HG03039 (cell line): Measurements from ENCODE around the gene EAF1.
"Not testable (repeated sequence)": the region's sequence is repeated elsewhere in the genome, so short reads cannot be mapped to it uniquely, and the experiment has no call there.

Source experiments
- ATAC-seq: cut with Tn5 transposase; IDR thresholded peaks from one replicate; pipeline ENCODE4 v1.9.1; 2021; ENCODE audit warnings: mild to moderate bottlenecking, moderate library complexity; ENCODE audit not compliant: unreplicated experiment

Gene EAF1

DNA sequence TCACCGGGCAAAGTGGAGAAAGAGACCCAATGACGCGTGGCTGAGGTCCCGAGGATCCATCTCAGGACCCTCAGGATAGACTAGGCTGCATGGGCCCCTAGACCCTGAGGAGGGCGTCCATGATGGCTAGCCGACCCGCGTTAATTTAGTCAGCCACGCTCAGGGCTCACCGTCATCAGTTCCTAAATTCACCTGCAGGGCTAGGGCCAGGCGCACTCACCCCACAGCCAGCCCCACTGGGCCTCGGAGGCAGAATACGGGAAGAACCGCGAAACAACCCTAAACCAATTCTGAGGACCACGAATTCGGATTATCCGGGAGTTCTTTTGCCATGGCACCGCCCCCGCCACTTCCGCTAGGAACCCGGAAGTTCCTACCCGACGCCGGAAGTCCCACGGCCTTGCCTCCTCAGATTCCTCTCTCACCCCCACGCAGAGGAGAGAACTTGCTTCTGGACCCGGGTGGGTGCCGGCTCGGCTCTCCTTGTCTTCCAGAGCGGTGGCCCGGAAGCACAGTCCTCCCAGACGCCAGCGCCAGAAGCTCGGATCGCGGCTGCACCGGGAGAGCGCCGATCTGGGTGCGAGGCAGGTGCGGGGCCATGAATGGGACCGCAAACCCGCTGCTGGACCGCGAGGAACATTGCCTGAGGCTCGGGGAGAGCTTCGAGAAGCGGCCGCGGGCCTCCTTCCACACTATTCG lies at the start of gene EAF1, which contains the start of gene METTL6:
EAF1 (plus strand) TSS at position 417 of the 699 bp plus-strand sequence; CDS start at position 599, 182 bp downstream.
METTL6 (minus strand) TSS at position 363 of the 699 bp plus-strand sequence. CDS start 1,033 bp downstream, outside the sequence.
- ATAC-seq = peak; percentile 86

DNA sequence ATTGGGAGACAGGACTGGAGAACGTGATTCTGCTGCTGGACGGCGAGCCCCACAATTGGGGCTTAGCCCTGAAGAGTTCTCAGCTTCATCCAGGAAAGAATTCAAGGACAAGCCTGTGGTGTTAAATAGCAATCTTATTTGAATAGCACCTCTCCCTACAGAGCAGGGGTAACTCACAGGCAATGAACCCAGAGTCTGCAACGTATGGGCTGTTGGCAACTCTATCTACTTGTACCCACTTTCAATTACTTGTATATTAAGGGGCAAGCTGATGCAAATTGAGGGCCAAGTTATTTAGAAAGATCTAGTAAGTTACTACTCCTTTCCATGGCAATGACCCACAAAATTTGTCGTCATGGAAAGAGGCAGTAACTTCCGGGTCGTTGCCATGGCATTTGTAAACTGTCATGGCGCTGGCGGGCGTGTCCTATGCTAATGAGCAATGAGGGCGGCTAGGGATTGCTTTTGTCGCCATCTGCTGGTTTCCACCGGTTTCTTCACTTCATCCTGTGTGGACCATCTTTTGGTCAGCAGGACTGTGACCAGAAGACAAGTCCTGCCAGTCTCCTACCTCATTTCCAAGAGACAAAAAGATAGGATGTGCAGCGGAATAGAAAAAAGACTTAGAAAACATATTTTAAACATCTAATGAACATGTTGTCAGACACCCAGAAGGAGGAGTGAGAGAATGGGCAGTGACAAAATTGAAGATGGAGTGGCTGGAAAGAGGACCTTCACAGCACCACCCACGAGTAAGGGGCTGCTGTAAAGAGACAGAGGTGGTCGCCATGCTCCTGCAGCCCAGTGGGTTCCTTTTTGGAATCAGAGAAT lies 49.2 kb upstream of the EAF1 start:
- peak; percentile 81 for ATAC-seq

DNA sequence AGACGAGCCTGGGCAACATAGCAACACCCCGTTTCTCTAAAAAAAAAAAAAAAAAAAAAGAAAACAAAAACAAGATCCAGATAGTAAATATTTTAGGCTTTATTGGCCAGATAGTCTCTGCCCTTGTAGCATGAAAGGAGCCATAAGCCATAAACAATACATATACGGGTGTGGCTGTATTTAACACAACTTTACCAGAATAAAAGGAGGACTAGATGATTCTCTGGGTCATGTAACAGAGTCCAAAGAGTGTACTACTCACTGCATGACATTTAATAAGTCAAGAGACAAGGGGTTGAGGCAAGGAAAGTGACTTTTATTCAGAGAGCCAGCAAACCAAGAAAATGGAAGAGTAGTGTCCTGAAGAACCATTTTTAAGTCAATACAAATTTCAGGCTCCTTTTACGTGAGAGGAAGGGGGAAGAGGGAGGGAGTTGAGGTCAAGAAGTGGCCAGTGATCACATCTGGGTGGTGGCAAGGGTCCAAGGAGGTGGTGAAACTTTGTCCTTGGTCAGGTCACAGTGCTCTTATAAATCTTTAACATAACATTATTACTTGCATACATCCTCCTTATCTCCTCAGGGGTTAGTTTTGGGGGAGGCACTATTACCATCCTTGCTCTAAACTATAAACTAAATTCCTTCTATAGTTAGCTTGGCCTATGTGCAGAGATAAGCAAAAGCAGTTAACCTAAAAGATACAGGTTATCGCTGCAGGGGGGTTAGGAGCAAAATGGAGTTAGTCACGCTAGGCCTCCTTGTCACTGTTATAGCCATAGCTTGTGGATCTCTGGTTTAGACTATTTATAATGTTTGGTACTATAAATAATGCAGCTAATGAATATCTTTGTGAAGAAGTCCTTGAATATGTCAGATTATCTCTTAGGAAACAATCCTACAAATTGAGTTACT lies 46.2 kb upstream of the EAF1 start:
- no peak for ATAC-seq

DNA sequence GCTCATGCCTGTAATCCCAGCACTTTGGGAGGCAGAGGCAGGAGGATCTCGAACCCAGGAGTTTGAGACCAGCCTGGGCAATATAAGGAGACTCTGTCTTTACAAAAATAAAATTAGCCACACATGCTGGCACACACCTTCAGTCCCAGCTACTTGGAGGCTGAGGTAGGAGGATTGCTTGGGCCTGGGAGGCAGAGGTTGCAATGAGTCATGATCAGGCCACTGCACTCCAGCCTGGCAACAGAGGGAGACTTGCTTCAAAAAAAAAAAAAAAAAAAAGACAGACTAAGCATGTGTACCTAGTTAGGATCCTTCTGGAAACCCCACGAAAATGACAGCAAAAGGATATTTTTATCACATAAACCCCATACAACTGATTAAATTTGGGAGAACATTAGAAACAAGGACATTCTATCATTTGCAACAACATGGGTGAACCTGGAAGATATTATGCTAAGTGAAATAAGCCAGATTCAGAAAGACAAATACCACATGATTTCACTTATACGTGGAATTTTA lies 44.9 kb upstream of the EAF1 start:
- ATAC-seq = no peak

DNA sequence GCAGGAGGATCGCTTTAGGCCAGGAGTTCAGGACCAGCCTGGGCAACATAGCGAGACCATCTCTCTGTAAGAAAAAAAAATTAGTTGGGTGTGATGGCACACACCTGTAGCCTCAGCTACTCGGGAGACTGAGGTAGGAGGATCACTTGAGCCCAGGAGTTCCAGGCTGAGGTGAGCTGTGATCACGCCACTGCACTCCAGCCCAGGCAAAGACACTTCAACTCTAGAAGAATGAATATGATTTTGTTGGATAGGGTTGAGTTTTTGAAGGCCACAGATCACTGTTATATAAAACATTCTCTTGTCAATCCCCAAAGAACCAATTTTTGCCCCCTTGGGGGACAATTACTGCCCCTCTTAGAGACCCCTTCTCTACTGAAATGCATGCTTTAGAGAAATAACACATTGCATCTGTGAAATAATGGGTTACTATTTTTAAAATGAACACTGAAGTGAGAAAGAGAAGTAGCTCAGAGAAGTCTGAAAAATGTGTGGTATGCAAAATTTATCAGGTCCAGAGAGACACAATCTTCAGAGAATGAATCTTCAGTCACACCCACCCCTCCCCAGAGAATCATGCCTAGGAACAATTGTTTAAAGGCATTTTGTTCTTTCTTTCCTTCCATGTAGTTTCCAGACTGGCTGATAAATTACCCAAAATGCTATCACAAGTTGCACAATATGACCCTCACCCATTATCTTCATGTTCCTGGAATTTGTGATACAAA lies 42.7 kb upstream of the EAF1 start:
- ATAC-seq = peak; percentile 63

DNA sequence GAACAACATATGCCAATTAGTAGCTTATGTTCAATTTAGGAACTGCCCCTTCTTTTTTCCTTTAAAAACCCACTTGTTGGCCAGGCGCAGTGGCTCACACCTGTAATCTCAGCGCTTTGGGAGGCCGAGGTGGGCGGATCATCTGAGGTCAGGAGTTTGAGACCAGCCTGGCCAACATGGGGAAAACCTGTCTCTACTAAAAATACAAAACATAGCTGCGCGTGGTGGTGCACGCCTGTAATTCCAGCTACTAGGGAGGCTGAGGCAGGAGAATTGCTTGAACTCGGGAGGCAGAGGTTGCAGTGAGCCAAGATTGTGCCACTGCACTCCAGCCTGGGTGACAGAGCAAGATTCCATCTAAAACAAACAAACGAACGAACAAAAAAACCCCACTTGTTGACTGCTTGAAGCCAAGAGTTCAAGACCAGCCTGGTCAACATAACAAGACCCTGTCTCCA lies 42.1 kb upstream of the EAF1 start:
- not testable (repeated sequence) for ATAC-seq

DNA sequence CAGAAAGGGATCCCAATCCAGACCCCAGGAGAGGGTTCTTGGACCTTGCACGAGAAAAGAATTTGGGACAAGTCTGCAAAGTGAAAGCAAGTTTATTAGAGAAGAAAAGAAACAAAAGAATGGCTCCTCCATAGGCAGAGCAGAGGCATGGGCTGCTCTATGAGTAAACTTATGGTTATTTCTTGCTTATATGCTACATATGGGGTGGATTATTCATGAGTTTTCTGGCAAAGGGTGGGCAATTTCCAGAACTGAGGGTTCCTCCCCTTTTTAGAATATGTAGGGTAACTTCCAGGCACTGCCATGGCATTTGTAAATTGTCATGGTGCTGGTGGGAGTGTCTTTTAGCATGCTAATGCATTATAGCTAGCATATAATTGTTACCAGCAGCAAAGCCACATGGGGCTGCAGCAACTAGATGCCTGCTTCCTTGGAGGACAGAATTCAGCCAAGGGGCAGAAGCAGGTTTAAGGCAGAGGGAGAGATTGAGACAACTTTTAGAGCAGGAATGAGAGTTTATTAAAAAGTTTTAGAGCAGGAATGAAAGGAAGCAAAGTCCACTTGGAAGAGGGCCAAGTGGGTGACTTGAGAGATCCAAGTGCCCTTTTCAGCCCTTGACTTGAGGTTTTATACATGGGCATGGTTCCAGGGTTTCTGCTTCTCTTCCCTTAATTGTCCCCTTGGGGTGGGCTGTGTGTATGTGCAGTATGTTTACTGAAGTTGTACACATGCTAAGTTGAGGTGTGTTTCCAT lies 41.3 kb upstream of the EAF1 start:
- ATAC-seq = no peak

DNA sequence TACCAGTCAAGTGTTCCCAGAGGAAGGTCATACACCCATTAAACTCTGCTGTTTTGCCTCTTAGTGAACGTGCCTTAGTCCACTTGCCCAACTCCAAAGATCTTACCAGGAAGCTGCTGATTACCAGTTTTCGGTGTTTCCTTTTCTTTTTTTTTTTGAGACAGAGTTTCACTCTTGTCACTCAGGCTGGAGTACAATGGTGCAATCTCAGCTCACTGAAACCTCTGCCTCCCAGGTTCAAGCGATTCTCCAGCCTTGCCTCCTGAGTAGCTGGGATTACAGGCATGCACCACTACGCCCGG lies 40.8 kb upstream of the EAF1 start:
- ATAC-seq = not testable (repeated sequence)

DNA sequence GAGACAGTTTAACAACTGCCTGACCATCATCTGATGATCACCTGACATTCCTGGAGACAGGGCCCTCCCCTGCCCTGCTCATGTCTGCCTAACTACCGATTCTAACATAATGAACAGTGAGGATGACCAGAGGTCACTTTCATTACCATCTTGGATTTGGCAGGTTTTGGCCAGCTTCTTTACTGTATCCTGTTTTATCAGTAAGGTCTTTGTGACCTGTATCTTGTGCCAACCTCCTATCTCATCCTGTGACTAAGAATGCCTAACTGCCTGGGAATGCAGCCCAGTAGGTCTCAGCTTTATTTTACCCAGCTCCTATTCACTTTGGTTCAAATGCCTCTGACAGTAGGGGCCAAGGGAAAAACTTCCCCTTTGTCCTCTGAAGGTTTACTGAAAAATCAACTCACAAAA lies 40.2 kb upstream of the EAF1 start:
- no peak for ATAC-seq

DNA sequence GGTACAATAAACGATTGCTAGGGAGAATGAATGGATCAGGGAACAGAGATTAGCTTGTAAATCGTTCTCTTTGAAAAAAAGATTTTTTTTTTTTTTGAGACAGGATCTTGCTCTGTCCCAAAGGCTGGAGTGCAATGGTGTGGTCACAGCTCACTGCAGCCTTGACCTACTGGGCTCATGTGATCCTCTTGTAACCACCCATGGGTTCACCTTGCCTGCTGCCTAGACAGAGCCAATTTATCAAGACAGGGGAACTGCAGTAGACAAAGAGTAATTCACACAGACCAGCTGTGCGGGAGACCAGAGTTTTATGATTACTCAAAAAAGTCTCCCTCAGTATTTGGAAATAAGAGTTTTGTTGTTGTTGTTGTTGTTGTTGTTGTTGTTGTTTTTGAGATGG lies 39.7 kb upstream of the EAF1 start:
- no peak for ATAC-seq

DNA sequence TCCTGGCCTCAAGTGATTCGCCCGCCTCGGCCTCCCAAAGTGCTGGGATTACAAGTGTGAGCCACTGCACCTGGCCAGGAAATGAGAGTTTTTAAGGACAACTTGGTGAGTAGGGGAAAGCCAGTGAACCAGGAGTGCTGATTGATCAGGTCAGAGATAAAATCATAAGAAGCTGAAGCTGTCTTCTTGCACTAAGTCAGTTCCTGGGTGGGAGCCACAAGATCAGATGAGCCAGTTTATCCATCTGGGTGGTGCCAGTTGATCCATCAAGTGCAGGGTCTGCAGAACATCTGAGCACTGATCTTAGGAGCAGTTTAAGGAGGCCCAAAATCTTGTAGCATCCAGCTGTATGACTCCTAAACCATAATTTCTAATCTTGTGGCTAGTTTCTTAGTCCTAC lies 39.1 kb upstream of the EAF1 start:
- not testable (repeated sequence) for ATAC-seq

DNA sequence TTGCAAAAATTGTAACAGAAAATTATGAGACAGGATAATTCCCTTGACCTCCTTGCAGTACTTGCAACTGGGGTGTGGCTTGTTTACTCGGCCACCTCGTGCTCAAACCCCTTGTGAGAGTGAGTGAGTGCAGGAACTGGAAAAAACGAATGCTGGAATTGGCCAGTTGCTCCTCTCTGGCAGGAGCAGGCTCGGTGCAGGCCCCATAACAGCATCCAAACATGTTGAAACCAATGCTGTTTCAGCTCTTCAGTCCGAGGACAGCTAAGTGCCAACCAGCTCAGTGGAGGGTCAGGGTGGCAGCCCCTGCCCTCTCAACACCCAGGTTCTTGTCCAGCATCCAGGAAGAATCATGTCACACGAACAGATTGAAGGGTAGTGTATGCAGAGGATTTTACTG lies 36.9 kb upstream of the EAF1 start:
- ATAC-seq = no peak

DNA sequence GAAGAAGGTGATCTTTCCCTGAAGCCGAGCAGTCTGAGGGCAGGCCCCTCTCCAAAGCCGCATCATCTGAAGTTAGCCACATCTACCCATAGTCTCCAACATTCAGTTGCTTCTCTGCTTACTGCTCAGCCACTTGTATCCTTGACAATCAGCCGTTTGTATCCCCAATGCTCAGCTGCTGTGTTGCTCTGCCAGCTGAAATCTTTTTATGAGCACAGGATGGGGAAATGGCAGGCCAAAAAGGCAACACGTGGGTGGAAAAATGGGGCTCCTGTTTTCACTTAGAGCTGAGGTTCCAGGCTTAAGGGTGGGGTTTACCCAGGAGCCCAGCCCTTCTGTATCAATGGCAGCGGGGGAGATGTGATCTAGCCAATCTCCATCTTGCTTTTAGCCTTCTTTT lies 36.4 kb upstream of the EAF1 start:
- no peak for ATAC-seq

DNA sequence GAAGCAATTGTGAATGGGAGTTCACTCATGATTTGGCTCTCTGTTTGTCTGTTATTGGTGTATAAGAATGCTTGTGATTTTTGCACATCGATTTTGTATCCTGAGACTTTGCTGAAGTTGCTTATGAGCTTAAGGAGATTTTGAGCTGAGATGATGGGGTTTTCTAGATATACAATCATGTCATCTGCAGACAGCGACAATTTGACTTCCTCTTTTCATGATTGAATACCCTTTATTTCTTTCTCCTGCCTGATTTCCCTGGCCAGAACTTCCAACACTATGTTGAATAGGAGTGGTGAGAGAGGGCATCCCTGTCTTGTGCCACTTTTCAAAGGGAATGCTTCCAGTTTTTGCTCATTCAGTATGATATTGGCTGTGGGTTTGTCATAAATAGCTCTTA lies 34.1 kb upstream of the EAF1 start:
- ATAC-seq = not testable (repeated sequence)

DNA sequence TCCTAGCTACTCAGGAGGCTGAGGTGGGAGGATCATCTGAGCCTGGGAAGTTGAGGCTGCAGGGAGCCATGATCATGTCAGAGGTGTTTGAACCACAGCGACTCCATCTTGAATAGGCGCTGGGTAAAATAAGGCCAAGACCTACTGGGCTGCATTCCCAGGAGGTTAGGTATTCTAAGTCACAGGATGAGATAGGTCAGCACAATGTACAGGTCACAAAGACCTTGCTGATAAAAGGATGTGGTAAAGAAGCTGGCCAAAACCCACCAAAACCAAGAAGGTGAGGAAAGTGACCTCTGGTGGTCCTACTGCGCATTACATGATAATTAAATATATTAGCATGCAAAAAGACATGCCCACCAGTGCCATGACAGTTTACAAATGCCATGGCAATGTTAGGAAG lies 28.7 kb upstream of the EAF1 start:
- not testable (repeated sequence) for ATAC-seq

DNA sequence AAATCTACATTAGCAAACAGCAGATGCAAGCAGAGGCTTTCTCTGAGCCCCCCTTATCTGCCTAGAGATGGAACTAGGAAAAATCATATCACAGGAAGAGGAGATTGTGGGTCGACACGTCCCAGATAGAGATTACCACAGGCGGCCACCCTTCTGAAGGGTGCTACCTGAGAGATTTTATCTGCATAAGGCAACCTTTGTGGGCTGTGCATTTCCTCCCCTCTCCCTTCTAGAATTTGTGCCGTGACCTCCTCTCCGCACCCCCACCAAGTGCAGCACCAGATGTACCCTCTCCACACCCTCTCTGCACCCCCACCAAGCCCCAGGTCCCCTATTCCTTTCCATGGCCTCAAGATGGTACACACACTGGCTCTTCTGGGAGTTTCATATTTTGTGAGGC lies 27.4 kb upstream of the EAF1 start:
- ATAC-seq = no peak

DNA sequence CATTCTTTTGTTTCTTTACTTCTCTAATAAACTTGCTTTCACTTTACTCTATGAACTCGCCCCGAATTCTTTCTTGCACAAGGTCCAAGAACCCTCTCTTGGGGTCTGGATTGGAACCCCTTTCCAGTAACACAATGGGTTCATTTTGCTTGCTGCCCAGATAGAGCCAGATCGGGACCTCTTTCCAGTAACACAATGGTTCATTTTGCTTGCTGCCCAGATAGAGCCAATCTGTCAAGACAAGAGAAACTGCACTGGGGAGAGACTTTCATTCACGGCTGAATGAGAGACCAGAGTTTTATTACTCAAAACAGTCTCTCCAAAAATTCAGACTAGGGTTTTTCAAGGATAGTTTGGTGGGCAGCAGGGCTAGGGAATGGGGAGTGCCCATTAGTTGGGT lies 25.5 kb upstream of the EAF1 start:
- no peak for ATAC-seq

DNA sequence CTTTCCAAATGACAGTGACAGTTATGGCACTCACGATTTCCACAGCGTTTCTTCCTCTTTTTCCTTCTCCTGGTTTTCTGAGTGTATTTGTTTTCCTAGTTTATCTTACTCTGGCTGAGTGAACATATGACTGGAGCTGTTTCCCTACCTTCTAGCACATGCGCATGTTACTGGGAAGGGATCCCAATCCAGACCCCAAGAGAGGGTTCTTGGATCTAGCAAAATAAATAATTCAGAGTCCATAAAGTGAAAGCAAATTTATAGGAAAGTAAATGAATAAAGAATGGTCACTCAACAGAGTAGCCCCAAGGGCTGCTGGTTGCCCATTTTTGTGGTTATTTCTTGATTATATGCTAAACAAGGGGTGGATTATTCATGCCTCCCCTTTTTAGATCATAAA lies 23.9 kb upstream of the EAF1 start:
- no peak for ATAC-seq

DNA sequence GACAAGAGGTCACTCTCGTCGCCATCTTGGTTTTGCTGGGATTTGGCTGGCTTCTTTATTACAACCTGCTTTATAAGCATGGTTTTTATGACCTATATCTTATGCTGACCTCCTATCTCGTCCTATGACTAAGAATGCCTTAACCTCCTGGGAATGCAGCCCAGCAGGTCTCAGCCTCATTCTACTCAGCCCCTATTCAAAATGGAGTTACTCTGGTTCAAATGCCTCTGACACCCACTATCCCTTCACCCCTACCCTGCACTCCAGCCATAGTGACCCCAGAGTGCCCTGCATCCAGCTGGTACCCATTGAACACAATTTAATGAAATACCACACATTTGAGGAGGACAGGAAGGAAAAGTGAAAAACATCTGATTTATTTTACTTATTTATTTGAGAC lies 23.4 kb upstream of the EAF1 start:
- ATAC-seq = no peak

DNA sequence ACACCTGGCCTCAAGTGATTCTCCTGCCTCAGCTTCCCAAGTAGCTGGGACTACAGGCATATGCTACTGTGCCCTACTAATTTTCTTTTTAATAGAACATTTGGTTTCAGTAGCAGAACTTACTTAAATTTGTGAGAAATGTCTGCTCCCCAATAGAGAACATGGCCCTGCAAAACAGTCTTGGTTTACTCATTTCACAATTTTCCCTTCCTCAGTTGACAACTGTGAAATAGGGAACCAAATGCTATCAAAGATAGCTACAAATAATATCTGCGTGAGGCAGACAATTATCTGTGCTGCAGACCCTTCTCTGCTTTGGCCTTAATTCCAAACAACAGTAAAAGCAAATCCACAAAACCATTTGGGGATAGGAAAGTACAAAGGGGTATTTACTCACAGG lies 22.6 kb upstream of the EAF1 start:
- ATAC-seq = no peak
